Activated naive CD4-positive, alpha-beta T cell treated with anti-CD3 and anti-CD28 coated beads, Interleukin-2, amount 10 ng/mL, durations not matched to agents 7 days and 5 days (primary cell): ENCODE data around the gene LPXN.
"Not testable (repeated sequence)": the region's sequence is repeated elsewhere in the genome, so short reads cannot be mapped to it uniquely, and the experiment has no call there.

Experiments used
- CTCF ChIA-PET: fragments of 350-600 bp; sonication (Branson Sonifier 250); formaldehyde crosslinking; loops from one replicate; lab custom pipeline; 2021; ENCODE audit warnings: antibody characterized with exemption; lab: Charles Lee
- DNase-seq: peaks from one replicate; pipeline ENCODE4 v3.0.0-alpha.2; 2020
- H3K27ac Mint-ChIP-seq: one replicate; pipeline ENCODE4 v1.8.0; 2021; ENCODE audit warnings: mild to moderate bottlenecking, moderate library complexity, mixed read lengths
- H3K27me3 Mint-ChIP-seq: one replicate; pipeline ENCODE4 v1.8.0; 2021; ENCODE audit warnings: mild to moderate bottlenecking, mixed read lengths
- H3K36me3 Mint-ChIP-seq: one replicate; pipeline ENCODE4 v1.8.0; 2021; ENCODE audit warnings: mixed read lengths
- H3K4me1 Mint-ChIP-seq: one replicate; pipeline ENCODE4 v1.8.0; 2021; ENCODE audit warnings: mixed read lengths
- H3K4me3 Mint-ChIP-seq: one replicate; pipeline ENCODE4 v1.8.0; 2021; ENCODE audit warnings: mild to moderate bottlenecking, moderate library complexity, mixed read lengths
- H3K9me3 Mint-ChIP-seq: one replicate; pipeline ENCODE4 v1.8.0; 2021; ENCODE audit warnings: mixed read lengths

Gene LPXN

GRCh38 chr11:58573451-58574104 is 2.1 kb downstream of the LPXN start:
- Mint-ChIP-seq H3K36me3 (peaks cover 35% of the 10 kb centered on the region), H3K4me3 (peak overlapping the region; percentile 86), H3K4me1 (peaks cover 62% of the 10 kb centered on the region), H3K27me3 (no peaks in the 10 kb centered on the region), H3K9me3 (no peaks in the 10 kb centered on the region), H3K27ac (peak overlapping the region; percentile 100)
- CTCF ChIA-PET = interaction anchor here (1.0 to 2.2 kb wide), 5 partner anchors 8 to 612 kb away, joined by 3 to 10 read pairs (median 3); no protein-coding TSS in a partner anchor
- peak; percentile 49 for DNase-seq

- Mint-ChIP-seq H3K27ac (peak overlapping the region; percentile 100), H3K36me3 (peaks cover 40% of the 10 kb centered on the region), H3K4me1 (peaks cover 69% of the 10 kb centered on the region), H3K4me3 (peak overlapping the region; percentile 86)
- not testable (repeated sequence) for H3K9me3 Mint-ChIP-seq, H3K27me3 Mint-ChIP-seq, DNase-seq
- CTCF ChIA-PET = interaction anchor here (1.0 to 2.2 kb wide), 5 partner anchors 9 to 613 kb away, joined by 3 to 10 read pairs (median 3); no protein-coding TSS in a partner anchor
Measured at GRCh38 chr11:58572906-58573305, 2.8 kb downstream of the LPXN start.

GRCh38 chr11:58567889-58568512 is 7.7 kb downstream of the LPXN start:
- H3K9me3 Mint-ChIP-seq = no peaks in the 10 kb centered on the region
- CTCF ChIA-PET = interaction anchor here (1.0 to 4.6 kb wide), 17 partner anchors 8 to 220 kb away, joined by 3 to 50 read pairs (median 6); partner anchors contain the start of gene LPXN
- DNase-seq = peak; percentile 84
- H3K27ac Mint-ChIP-seq = peak overlapping the region; percentile 62
- H3K4me1 Mint-ChIP-seq = peaks cover 59% of the 10 kb centered on the region
- no peaks in the 10 kb centered on the region for H3K27me3 Mint-ChIP-seq
- H3K36me3 Mint-ChIP-seq = peaks cover 56% of the 10 kb centered on the region
- no peak overlapping the region for H3K4me3 Mint-ChIP-seq

GRCh38 chr11:58564231-58564630 is 11.4 kb downstream of the LPXN start:
- Mint-ChIP-seq H3K4me1 (peaks cover 50% of the 10 kb centered on the region), H3K4me3 (no peak overlapping the region), H3K27ac (no peak overlapping the region), H3K36me3 (peaks cover 48% of the 10 kb centered on the region), H3K9me3 (no peaks in the 10 kb centered on the region), H3K27me3 (no peaks in the 10 kb centered on the region)
- CTCF ChIA-PET = interaction anchor here (0.9 to 1.9 kb wide), 3 partner anchors 10 to 65 kb away, joined by 3 to 4 read pairs (median 3); no protein-coding TSS in a partner anchor
- DNase-seq = no peak

- Mint-ChIP-seq H3K27me3 (no peaks in the 10 kb centered on the region), H3K4me3 (no peak overlapping the region), H3K36me3 (peaks cover 41% of the 10 kb centered on the region), H3K9me3 (no peaks in the 10 kb centered on the region), H3K4me1 (peaks cover 33% of the 10 kb centered on the region), H3K27ac (peak overlapping the region; percentile 88)
- CTCF ChIA-PET = no interaction called here
- no peak for DNase-seq
Measured at GRCh38 chr11:58562375-58562800, 13.3 kb downstream of the LPXN start.

GRCh38 chr11:58561394-58562098 is 14.1 kb downstream of the LPXN start:
- no peaks in the 10 kb centered on the region for H3K27me3 Mint-ChIP-seq
- no peak overlapping the region for H3K27ac Mint-ChIP-seq
- H3K4me3 Mint-ChIP-seq = no peak overlapping the region
- CTCF ChIA-PET = interaction anchor here (1.0 kb wide), 1 partner anchor 15 kb away, joined by 3 read pairs; no protein-coding TSS in a partner anchor
- no peaks in the 10 kb centered on the region for H3K9me3 Mint-ChIP-seq
- DNase-seq = no peak
- H3K4me1 Mint-ChIP-seq = peaks cover 33% of the 10 kb centered on the region
- H3K36me3 Mint-ChIP-seq = peaks cover 42% of the 10 kb centered on the region

- peaks cover 41% of the 10 kb centered on the region for H3K36me3 Mint-ChIP-seq
- H3K27me3 Mint-ChIP-seq = no peaks in the 10 kb centered on the region
- CTCF ChIA-PET = interaction anchor here (1.0 to 2.2 kb wide), 2 partner anchors 8 to 16 kb away, joined by 3 to 12 read pairs; no protein-coding TSS in a partner anchor
- no peak overlapping the region for H3K4me3 Mint-ChIP-seq
- DNase-seq = no peak
- H3K27ac Mint-ChIP-seq = no peak overlapping the region
- H3K9me3 Mint-ChIP-seq = no peaks in the 10 kb centered on the region
- H3K4me1 Mint-ChIP-seq = peaks cover 33% of the 10 kb centered on the region
Measured at GRCh38 chr11:58560842-58561241, 14.8 kb downstream of the LPXN start.

GRCh38 chr11:58549644-58550043 is 26.0 kb downstream of the LPXN start:
- Mint-ChIP-seq H3K9me3 (no peaks in the 10 kb centered on the region), H3K27me3 (no peaks in the 10 kb centered on the region), H3K27ac (no peak overlapping the region), H3K4me1 (no peaks in the 10 kb centered on the region), H3K36me3 (peaks cover 82% of the 10 kb centered on the region), H3K4me3 (no peak overlapping the region)
- CTCF ChIA-PET = no interaction called here
- no peak for DNase-seq

GRCh38 chr11:58546841-58547240 is 28.8 kb downstream of the LPXN start:
- no peaks in the 10 kb centered on the region for H3K9me3 Mint-ChIP-seq
- H3K36me3 Mint-ChIP-seq = peaks cover 74% of the 10 kb centered on the region
- CTCF ChIA-PET = interaction anchor here (1.5 kb wide), 1 partner anchor 23 kb away, joined by 5 read pairs; no protein-coding TSS in a partner anchor
- no peak overlapping the region for H3K4me3 Mint-ChIP-seq
- no peaks in the 10 kb centered on the region for H3K27me3 Mint-ChIP-seq
- no peaks in the 10 kb centered on the region for H3K4me1 Mint-ChIP-seq
- no peak overlapping the region for H3K27ac Mint-ChIP-seq
- DNase-seq = no peak

- Mint-ChIP-seq H3K27ac (no peak overlapping the region), H3K27me3 (no peaks in the 10 kb centered on the region), H3K36me3 (peaks cover 83% of the 10 kb centered on the region), H3K4me3 (no peak overlapping the region), H3K9me3 (peaks cover 2% of the 10 kb centered on the region), H3K4me1 (peaks cover 39% of the 10 kb centered on the region)
- CTCF ChIA-PET = interaction anchor here (0.9 to 1.1 kb wide), 2 partner anchors 8 to 12 kb away, joined by 3 to 4 read pairs; no protein-coding TSS in a partner anchor
- no peak for DNase-seq
Measured at GRCh38 chr11:58531865-58532341, 43.8 kb downstream of the LPXN start.

GRCh38 chr11:58530236-58530635 is 45.4 kb downstream of the LPXN start:
- Mint-ChIP-seq H3K36me3 (peaks cover 74% of the 10 kb centered on the region), H3K27ac (peak overlapping the region; percentile 81), H3K4me1 (peaks cover 55% of the 10 kb centered on the region), H3K9me3 (no peaks in the 10 kb centered on the region), H3K4me3 (no peak overlapping the region), H3K27me3 (no peaks in the 10 kb centered on the region)
- DNase-seq = peak; percentile 75
- CTCF ChIA-PET = interaction anchor here (2.5 kb wide), 1 partner anchor 38 kb away, joined by 17 read pairs; no protein-coding TSS in a partner anchor

- no peak for DNase-seq
- no peaks in the 10 kb centered on the region for H3K9me3 Mint-ChIP-seq
- H3K36me3 Mint-ChIP-seq = peaks cover 46% of the 10 kb centered on the region
- no peak overlapping the region for H3K4me3 Mint-ChIP-seq
- CTCF ChIA-PET = interaction anchor here (2.1 kb wide), 1 partner anchor 41 kb away, joined by 9 read pairs; no protein-coding TSS in a partner anchor
- H3K4me1 Mint-ChIP-seq = peaks cover 72% of the 10 kb centered on the region
- peak overlapping the region; percentile 78 for H3K27ac Mint-ChIP-seq
- H3K27me3 Mint-ChIP-seq = no peaks in the 10 kb centered on the region
Measured at GRCh38 chr11:58527429-58527828, 48.2 kb downstream of the LPXN start.

- DNase-seq = no peak
- H3K4me3 Mint-ChIP-seq = no peak overlapping the region
- peak overlapping the region; percentile 78 for H3K27ac Mint-ChIP-seq
- no peaks in the 10 kb centered on the region for H3K27me3 Mint-ChIP-seq
- peaks cover 45% of the 10 kb centered on the region for H3K36me3 Mint-ChIP-seq
- CTCF ChIA-PET = interaction anchor here (2.1 kb wide), 1 partner anchor 41 kb away, joined by 9 read pairs; no protein-coding TSS in a partner anchor
- H3K9me3 Mint-ChIP-seq = no peaks in the 10 kb centered on the region
- peaks cover 76% of the 10 kb centered on the region for H3K4me1 Mint-ChIP-seq
Measured at GRCh38 chr11:58526721-58527120, 48.9 kb downstream of the LPXN start.
